Activated CD4-positive, alpha-beta T cell treated with anti-CD3 and anti-CD28 coated beads, Interleukin-2, Interleukin-4, amounts not matched to agents 100 ng/mL and 50 ng/mL, durations not matched to agents 16 hours and 8 hours (primary cell): ENCODE measurements around the gene KCNQ1OT1.

Experiments
- DNase-seq: peaks from one replicate; pipeline ENCODE4 v3.0.0-alpha.2; 2020; ENCODE audit warnings: low spot score

KCNQ1OT1 gene

GRCh38 chr11:2719831-2720590 is 20.2 kb upstream of the KCNQ1OT1 start:
- DNase-seq: no peak

- DNase-seq: no peak
Observed at GRCh38 chr11:2718817-2719438, 19.1 kb upstream of the KCNQ1OT1 start.

GRCh38 chr11:2717561-2718325 is 17.9 kb upstream of the KCNQ1OT1 start:
- DNase-seq: no peak

- DNase-seq: no peak
Observed at GRCh38 chr11:2716376-2717095, 16.7 kb upstream of the KCNQ1OT1 start.

GRCh38 chr11:2715716-2716350 is 16.0 kb upstream of the KCNQ1OT1 start:
- no peak for DNase-seq

- no peak for DNase-seq
Observed at GRCh38 chr11:2714871-2715270, 15.1 kb upstream of the KCNQ1OT1 start.

- no peak for DNase-seq
Observed at GRCh38 chr11:2714463-2714800, 14.6 kb upstream of the KCNQ1OT1 start.

GRCh38 chr11:2713661-2714462 is 14.1 kb upstream of the KCNQ1OT1 start:
- no peak for DNase-seq

GRCh38 chr11:2713094-2713493 is 13.3 kb upstream of the KCNQ1OT1 start:
- DNase-seq: no peak

GRCh38 chr11:2711161-2711560 is 11.4 kb upstream of the KCNQ1OT1 start:
- DNase-seq: no peak

GRCh38 chr11:2709429-2709828 is 9.6 kb upstream of the KCNQ1OT1 start:
- DNase-seq: no peak

- DNase-seq: no peak
Observed at GRCh38 chr11:2708757-2709281, 9.0 kb upstream of the KCNQ1OT1 start.

GRCh38 chr11:2708151-2708581 is 8.4 kb upstream of the KCNQ1OT1 start:
- DNase-seq: no peak

GRCh38 chr11:2707736-2708135 is 7.9 kb upstream of the KCNQ1OT1 start:
- no peak for DNase-seq

GRCh38 chr11:2706321-2706720 is 6.5 kb upstream of the KCNQ1OT1 start:
- no peak for DNase-seq

- no peak for DNase-seq
Observed at GRCh38 chr11:2704896-2705606, 5.3 kb upstream of the KCNQ1OT1 start.

- no peak for DNase-seq
Observed at GRCh38 chr11:2704356-2704755, 4.6 kb upstream of the KCNQ1OT1 start.

GRCh38 chr11:2703363-2704141 is 3.8 kb upstream of the KCNQ1OT1 start:
- DNase-seq: no peak

- DNase-seq: no peak
Observed at GRCh38 chr11:2702771-2703362, 3.1 kb upstream of the KCNQ1OT1 start.
